Neutrophil (primary cell): ENCODE results near the gene AKAP10.

Source experiments
- H3K27ac ChIP-seq: fragments of 200-600 bp; sonication (generic); 2 replicates; pipeline ENCODE4 v1.5.1; 2016; ENCODE audit warnings: mild to moderate bottlenecking, moderate library complexity
- H3K27me3 ChIP-seq: fragments of 200-600 bp; sonication (generic); 2 replicates; pipeline ENCODE4 v1.6.0; 2016; ENCODE audit warnings: mild to moderate bottlenecking
- H3K36me3 ChIP-seq: fragments of 200-600 bp; sonication (generic); 2 replicates; pipeline ENCODE4 v1.5.1; 2017
- H3K4me1 ChIP-seq, 2 experiments: fragments of 200-600 bp in 1 of 2; sonication (generic) in 1 of 2; 1 replicate in 1 of 2; 2 replicates in 1 of 2; pipeline versions ENCODE4 v1.5.1 to v1.6.1; 2013 to 2016; ENCODE audit warnings: low read depth in 1 of 2, low read length in 1 of 2, mild to moderate bottlenecking in 1 of 2, moderate library complexity in 1 of 2; ENCODE audit not compliant: control insufficient read depth in 1 of 2, insufficient read depth in 1 of 2
- H3K4me3 ChIP-seq, 2 experiments: fragments of 200-600 bp in 1 of 2; sonication (generic) in 1 of 2; 1 replicate in 1 of 2; 2 replicates in 1 of 2; pipeline ENCODE4 v1.5.1; 2013 to 2016; ENCODE audit warnings: low read depth in 1 of 2, low read length in 1 of 2, mild to moderate bottlenecking in 1 of 2, moderate library complexity in 1 of 2
- H3K9me3 ChIP-seq: fragments of 200-600 bp; sonication (generic); 2 replicates; pipeline ENCODE4 v1.5.1; 2016
- CTCF ChIP-seq: fragments of 200-600 bp; sonication (generic); IDR thresholded peaks from 2 replicates; pipeline ENCODE4 v1.5.1; 2016; ENCODE audit warnings: antibody characterized with exemption

Gene AKAP10

GRCh38 chr17:19880393-19880792 is 97.2 kb downstream of the AKAP10 start:
- no peak for TF ChIP-seq CTCF
- H3K4me1 ChIP-seq, result peaks cover 4 to 8% of the 10 kb centered on the region in 2 experiments
- H3K36me3 ChIP-seq, result no peaks in the 10 kb centered on the region

GRCh38 chr17:19877364-19877945 is 100.2 kb downstream of the AKAP10 start:
- Histone ChIP-seq H3K4me3 (no peak overlapping the region), H3K27ac (no peak overlapping the region), H3K4me1 (peaks cover 4 to 8% of the 10 kb centered on the region in 2 experiments), H3K9me3 (no peaks in the 10 kb centered on the region), H3K27me3 (peaks cover 44% of the 10 kb centered on the region), H3K36me3 (no peaks in the 10 kb centered on the region)
- TF ChIP-seq CTCF, result no peak

More at GRCh38 chr17:19880393-19880792, 97.2 kb downstream of the AKAP10 start:
- Histone ChIP-seq H3K4me3 (no peak overlapping the region), H3K27me3 (peaks cover 33% of the 10 kb centered on the region), H3K9me3 (no peaks in the 10 kb centered on the region), H3K27ac (no peak overlapping the region)

DNA sequence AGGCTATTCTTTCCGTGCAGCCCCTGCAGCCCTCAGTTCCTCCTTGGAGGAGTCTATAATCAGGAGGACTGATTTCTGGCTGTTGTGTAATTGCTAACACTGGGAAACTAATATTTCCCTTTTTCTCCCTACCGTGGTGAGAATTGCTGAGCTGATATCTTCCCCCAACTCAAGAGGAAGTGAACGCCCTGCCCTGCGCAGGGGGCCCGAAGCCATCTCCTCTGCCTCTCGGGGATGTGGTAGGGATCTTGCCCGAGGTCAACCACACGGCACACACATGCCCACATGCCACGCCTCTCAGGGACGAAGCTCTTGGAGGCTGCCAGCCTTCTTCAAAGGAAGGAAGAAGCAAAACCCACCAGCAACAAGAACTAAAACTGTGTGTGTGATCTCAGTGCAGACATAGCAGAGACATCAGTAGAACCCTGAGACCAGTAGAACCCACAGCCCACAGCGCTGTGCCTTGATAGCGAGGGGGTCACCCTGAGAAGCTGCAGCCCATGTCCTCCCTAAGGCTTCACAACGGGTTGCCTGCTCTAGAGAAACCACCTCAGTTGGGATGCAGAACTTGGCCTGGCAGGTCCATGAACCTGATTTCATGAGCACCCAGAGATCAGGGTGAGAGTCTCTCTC is 101.0 kb downstream of the AKAP10 start:
- H3K4me3 ChIP-seq, result no peak overlapping the region
- no peaks in the 10 kb centered on the region for H3K9me3 ChIP-seq
- peaks cover 4 to 8% of the 10 kb centered on the region in 2 experiments for H3K4me1 ChIP-seq

GRCh38 chr17:19874256-19874655 is 103.4 kb downstream of the AKAP10 start:
- Histone ChIP-seq H3K36me3 (no peaks in the 10 kb centered on the region), H3K9me3 (no peaks in the 10 kb centered on the region), H3K27me3 (peaks cover 40% of the 10 kb centered on the region), H3K4me1 (peaks cover 4 to 8% of the 10 kb centered on the region in 2 experiments), H3K4me3 (no peak overlapping the region), H3K27ac (no peak overlapping the region)
- TF ChIP-seq CTCF, result no peak

More for the DNA sequence above, 101.0 kb downstream of the AKAP10 start:
- H3K36me3 ChIP-seq, result no peaks in the 10 kb centered on the region
- no peak for TF ChIP-seq CTCF
- H3K27ac ChIP-seq, result no peak overlapping the region
- peaks cover 44% of the 10 kb centered on the region for H3K27me3 ChIP-seq

- no peaks in the 10 kb centered on the region for H3K36me3 ChIP-seq
- peaks cover 4 to 8% of the 10 kb centered on the region in 2 experiments for H3K4me1 ChIP-seq
- H3K4me3 ChIP-seq, result no peak overlapping the region
- H3K9me3 ChIP-seq, result no peaks in the 10 kb centered on the region
- no peak overlapping the region for H3K27ac ChIP-seq
- peaks cover 48% of the 10 kb centered on the region for H3K27me3 ChIP-seq
- no peak for TF ChIP-seq CTCF
Observed at GRCh38 chr17:19873346-19873745, 104.3 kb downstream of the AKAP10 start.
